IMR-90 (cell line): Measurements from ENCODE around the gene GRIK1. TPM values are rescaled to one million over a fixed set of nuclear protein-coding genes. Genes with fewer than 3 reads are reported as not detected.

Source experiments
- ATAC-seq: fragments of 200-7000 bp; cut with Tn5 transposase; 2 replicates; pipeline ENCODE4 v1.9.1; 2020; ENCODE audit warnings: low read depth, mild to moderate bottlenecking, moderate library complexity
- BruUV-seq: library from RNA; stranded (reverse); fragments of 400-500 nt; replicated peaks from 2 replicates; lab custom pipeline; 2021; lab: Mats Ljungman, UMichigan
- CTCF ChIA-PET: fragments of 300-600 bp; formaldehyde crosslinking; extraction: SDS; loops from one replicate; lab custom pipeline; 2021; ENCODE audit warnings: antibody characterized with exemption; lab: Yijun Ruan, JAX
- POLR2A ChIA-PET: fragments of 300-600 bp; sonication (Branson Sonifier 250); formaldehyde crosslinking; loops from one replicate; lab custom pipeline; 2022; ENCODE audit warnings: antibody characterized with exemption; ENCODE audit not compliant: unreplicated experiment; lab: Charles Lee
- DNase-seq: peaks from one replicate; pipeline ENCODE4 v3.0.0; 2013
- H2AFZ ChIP-seq: replicated peaks from 2 replicates; pipeline ENCODE3; 2013; ENCODE audit warnings: low read length, mild to moderate bottlenecking; ENCODE audit not compliant: poor library complexity
- H2AK5ac ChIP-seq: 2 replicates; pipeline ENCODE4 v1.6.1; 2013; ENCODE audit warnings: low read depth, low read length, inconsistent platforms
- H2AK9ac ChIP-seq: replicated peaks from 2 replicates; pipeline ENCODE3; 2013; ENCODE audit warnings: mild to moderate bottlenecking, low read depth, low read length, moderate library complexity; ENCODE audit not compliant: poor library complexity
- H2BK120ac ChIP-seq: 2 replicates; pipeline ENCODE4 v1.6.1; 2013; ENCODE audit warnings: low read depth, low read length, inconsistent platforms
- H2BK15ac ChIP-seq: 3 replicates; pipeline ENCODE4 v1.6.1; 2013; ENCODE audit warnings: low read depth, low read length, inconsistent platforms
- H2BK20ac ChIP-seq: 2 replicates; pipeline ENCODE4 v1.6.1; 2013; ENCODE audit warnings: low read depth, mild to moderate bottlenecking, inconsistent platforms, low read length, moderate library complexity
- H2BK5ac ChIP-seq: 2 replicates; pipeline ENCODE4 v1.6.1; 2013; ENCODE audit warnings: mild to moderate bottlenecking, low read depth, low read length, inconsistent platforms; ENCODE audit not compliant: poor library complexity, severe bottlenecking
- H3K14ac ChIP-seq: replicated peaks from 2 replicates; pipeline ENCODE4 v1.6.1; 2013; ENCODE audit warnings: low read depth, low read length, inconsistent platforms
- H3K18ac ChIP-seq: 2 replicates; pipeline ENCODE4 v1.6.1; 2013; ENCODE audit warnings: low read depth, low read length, control low read depth
- H3K23ac ChIP-seq: 2 replicates; pipeline ENCODE4 v1.6.1; 2013; ENCODE audit warnings: low read depth, low read length, inconsistent platforms
- H3K27ac ChIP-seq: 2 replicates; pipeline ENCODE4 v1.5.1; 2013; ENCODE audit warnings: mild to moderate bottlenecking, control low read depth, low read length; ENCODE audit not compliant: insufficient read depth
- H3K27me3 ChIP-seq: 2 replicates; pipeline ENCODE4 v1.6.1; 2013; ENCODE audit warnings: low read length; ENCODE audit not compliant: control insufficient read depth, insufficient read depth
- H3K36me3 ChIP-seq: 2 replicates; pipeline ENCODE4 v1.6.1; 2013; ENCODE audit warnings: low read length, mixed read lengths; ENCODE audit not compliant: control insufficient read depth, insufficient read depth
- H3K4ac ChIP-seq: 2 replicates; pipeline ENCODE4 v1.6.1; 2013; ENCODE audit warnings: low read depth, low read length, inconsistent platforms
- H3K4me1 ChIP-seq: 2 replicates; pipeline ENCODE4 v1.6.1; 2013; ENCODE audit warnings: low read length, mixed read lengths; ENCODE audit not compliant: control insufficient read depth, insufficient read depth
- H3K4me2 ChIP-seq: 2 replicates; pipeline ENCODE4 v1.6.1; 2013; ENCODE audit warnings: low read depth, mild to moderate bottlenecking, control low read depth, low read length, moderate library complexity
- H3K4me3 ChIP-seq: 2 replicates; pipeline ENCODE4 v1.5.1; 2013; ENCODE audit warnings: low read depth, mild to moderate bottlenecking, control low read depth, low read length, moderate library complexity; ENCODE audit not compliant: insufficient read depth
- H3K56ac ChIP-seq: 2 replicates; pipeline ENCODE4 v1.6.1; 2013; ENCODE audit warnings: low read length, inconsistent platforms; ENCODE audit not compliant: insufficient read depth; ENCODE audit errors: extremely low read depth
- H3K79me1 ChIP-seq, 2 experiments: 2 replicates each; pipeline ENCODE4 v1.6.1; 2013; ENCODE audit warnings: low read length in 2 of 2, inconsistent platforms in 1 of 2, low read depth in 1 of 2
- H3K9ac ChIP-seq: 2 replicates; pipeline ENCODE4 v1.6.1; 2013; ENCODE audit warnings: low read depth, low read length, control low read depth
- H3K9me1 ChIP-seq: 2 replicates; pipeline ENCODE4 v1.6.1; 2013; ENCODE audit warnings: low read length, inconsistent platforms; ENCODE audit not compliant: insufficient read depth
- H3K9me3 ChIP-seq: 2 replicates; pipeline ENCODE4 v1.6.1; 2013; ENCODE audit warnings: low read length; ENCODE audit not compliant: control insufficient read depth, insufficient read depth
- H4K20me1 ChIP-seq: 2 replicates; pipeline ENCODE4 v1.6.1; 2013; ENCODE audit warnings: low read length, inconsistent platforms; ENCODE audit not compliant: insufficient read depth
- H4K5ac ChIP-seq: 2 replicates; pipeline ENCODE4 v1.6.1; 2013; ENCODE audit warnings: mild to moderate bottlenecking, low read depth, low read length, control low read depth
- H4K8ac ChIP-seq, 2 experiments: 2 replicates each; pipeline ENCODE4 v1.6.1; 2013; ENCODE audit warnings: low read depth in 2 of 2, low read length in 2 of 2, control low read depth in 1 of 2, inconsistent platforms in 1 of 2
- H4K91ac ChIP-seq: 2 replicates; pipeline ENCODE4 v1.6.1; 2013; ENCODE audit warnings: low read depth, low read length, inconsistent platforms; ENCODE audit not compliant: insufficient read depth
- CTCF ChIP-seq: conservative IDR thresholded peaks from 2 replicates; pipeline ENCODE4 v1.5.1; 2012; ENCODE audit warnings: mild to moderate bottlenecking, low read depth, low read length, improper control_type of control experiment
- ELK1 ChIP-seq: fragments of 150-350 bp; IDR thresholded peaks from 2 replicates; pipeline ENCODE4 v1.6.1; 2016; ENCODE audit warnings: low read depth, mild to moderate bottlenecking, low read length, moderate library complexity, borderline replicate concordance
- FOS ChIP-seq: fragments of 150-350 bp; IDR thresholded peaks from 2 replicates; pipeline ENCODE4 v1.6.1; 2016; ENCODE audit warnings: low read depth, low read length
- MAFK ChIP-seq: IDR thresholded peaks from 2 replicates; pipeline ENCODE4 v1.6.1; 2012; ENCODE audit warnings: low read depth, low read length, improper control_type of control experiment
- NFE2L2 ChIP-seq: fragments of 150-350 bp; IDR thresholded peaks from 2 replicates; pipeline ENCODE4 v1.6.1; 2016; ENCODE audit warnings: low read depth, mild to moderate bottlenecking, low read length
- POLR2A ChIP-seq: IDR thresholded peaks from 2 replicates; pipeline ENCODE4 v1.6.1; 2012; ENCODE audit warnings: mild to moderate bottlenecking, low read depth, low read length
- RFX5 ChIP-seq: IDR thresholded peaks from 2 replicates; pipeline ENCODE4 v1.8.0; 2012; ENCODE audit warnings: low read depth, mild to moderate bottlenecking, low read length, moderate library complexity
- WGBS, 2 experiments: methylation state at CpG; one replicate each; pipeline versions ENCODE4 v1.1.5 to v1.1.7; 2013; ENCODE audit warnings: missing lambda C conversion rate in 2 of 2; ENCODE audit not compliant: insufficient read length in 1 of 2; ENCODE audit errors: extremely low coverage in 2 of 2; 5-methylcytosine and 5-hydroxymethylcytosine counted together
- dilution Hi-C: fragments of 300-500 bp; cut with HindIII; formaldehyde crosslinking; loops from one replicate; pipeline ENCODE4 v1.14.3; 2018; ENCODE audit warnings: low sequenced_read_pairs; ENCODE audit not compliant: unreplicated experiment
- in situ Hi-C: fragments of 300-500 bp; cut with MboI; formaldehyde crosslinking; loops from 3 replicates; pipeline ENCODE4 v1.14.3; 2019; ENCODE audit warnings: low sequenced_read_pairs, inconsistent platforms, mixed read lengths
- intact Hi-C: fragments of 100-400 bp; cut with micrococcal nuclease; formaldehyde crosslinking; loops from 2 replicates; pipeline ENCODE4 v1.10.0; 2022
- polyA plus RNA-seq, 3 experiments: library from polyadenylated mRNA; depleted of rRNA; stranded (reverse); fragments of >200 nt; gene quantifications; 2 replicates each; pipeline ENCODE4 v1.2.3, GENCODE V29; 2012; ENCODE audit warnings: low replicate concordance in 1 of 3
- total RNA-seq: library from RNA; depleted of rRNA; stranded (reverse); fragments of >200 nt; gene quantifications from 2 replicates; pipeline ENCODE4 v1.2.3, GENCODE V29; 2012

GRIK1 gene
- total and polyA plus RNA-seq, 2 of the 4 experiments (the other 2 are of a cell fraction) = not detected

GRCh38 chr21:29509121-29509520 is 430.7 kb downstream of the GRIK1 start:
- Histone ChIP-seq H4K20me1 (no peaks in the 10 kb centered on the region), H3K36me3 (no peaks in the 10 kb centered on the region; the same call in 1 of the 2 replicates), H2BK15ac (no peak overlapping the region), H2BK120ac (no peak overlapping the region), H4K91ac (no peak overlapping the region), H3K18ac (no peak overlapping the region), H3K14ac (no peak overlapping the region), H2BK20ac (no peak overlapping the region), H4K5ac (no peak overlapping the region), H3K56ac (no peak overlapping the region), H3K23ac (no peak overlapping the region), H3K4ac (no peak overlapping the region), H2AK5ac (no peak overlapping the region), H3K4me1 (no peaks in the 10 kb centered on the region; the same call in 1 of the 2 replicates), H3K9me1 (peaks cover 6% of the 10 kb centered on the region; the same call in 1 of the 2 replicates), H2AK9ac (no peak overlapping the region), H3K27ac (no peak overlapping the region), H3K27me3 (no peaks in the 10 kb centered on the region), H3K4me2 (no peak overlapping the region), H3K79me1 (no peaks in the 10 kb centered on the region), H3K4me3 (no peak overlapping the region), H3K9me3 (no peaks in the 10 kb centered on the region), H2AFZ (no peak overlapping the region), H2BK5ac (no peak overlapping the region), H3K9ac (no peak overlapping the region), H4K8ac (no peak overlapping the region)
- DNase-seq = no peak
- BruUV-seq = no TSS peak
- ATAC-seq = no peak
- WGBS, 2 experiments = no CpG with 5 or more reads among the region's 6 CpGs
- POLR2A ChIA-PET = no interaction called here
- CTCF ChIA-PET = no interaction called here
- dilution Hi-C loops (no loop called here), in situ Hi-C loops (no loop called here), intact Hi-C loops (loop anchor here (5.0 kb wide), 1 partner anchor 213 kb away; no protein-coding TSS in a partner anchor)
- no peak for TF ChIP-seq MAFK
- no peak for TF ChIP-seq RFX5
- TF ChIP-seq CTCF = no peak
- no peak for TF ChIP-seq NFE2L2
- no peak for TF ChIP-seq ELK1
- TF ChIP-seq POLR2A = no peak
- no peak for TF ChIP-seq FOS
